K562 (cell line): Measurements from ENCODE around the gene CARD9. TPM values are rescaled to one million over a fixed set of nuclear protein-coding genes. Genes with fewer than 3 reads are reported as not detected.

ENCODE experiments used
- CREB3L1 ChIP-seq: fragments of 450-650 bp; IDR thresholded peaks from 2 replicates; pipeline ENCODE4 v1.6.1; 2014; ENCODE audit warnings: low read depth, mild to moderate bottlenecking, moderate library complexity, borderline replicate concordance
- ELF1 ChIP-seq: fragments of 200-800 bp; sonication (Bioruptor generic); IDR thresholded peaks from 2 replicates; pipeline ENCODE4 v1.6.1; 2016; ENCODE audit warnings: missing genetic modification characterization, missing compliant biosample characterization
- ESRRB ChIP-seq: fragments of 250-450 bp; sonication (Bioruptor Pico); IDR thresholded peaks from 2 replicates; pipeline ENCODE4 v1.5.0; 2020; ENCODE audit warnings: mild to moderate bottlenecking, moderate library complexity, borderline replicate concordance
- FOXA1 ChIP-seq: fragments of 450-650 bp; IDR thresholded peaks from 2 replicates; pipeline ENCODE4 v1.6.1; 2016; ENCODE audit warnings: mild to moderate bottlenecking, borderline replicate concordance
- MYNN ChIP-seq, 2 experiments: sonication (generic); formaldehyde crosslinking in 1 of 2; IDR thresholded peaks; 2 replicates each; pipeline versions ENCODE4 v1.5.0 to v1.6.1; 2016 to 2020; ENCODE audit warnings: antibody characterized with exemption in 1 of 2, missing genetic modification reagents in 1 of 2
- NCOA1 ChIP-seq: fragments of 450-650 bp; IDR thresholded peaks from 2 replicates; pipeline ENCODE4 v1.6.1; 2016; ENCODE audit warnings: low read depth
- ZFP30 ChIP-seq: fragments of 250-450 bp; sonication (Bioruptor Pico); IDR thresholded peaks from 2 replicates; pipeline ENCODE4 v1.8.0; 2022; ENCODE audit warnings: moderate library complexity, mild to moderate bottlenecking, inconsistent platforms, borderline replicate concordance
- polyA plus RNA-seq, 8 experiments: library from polyadenylated mRNA; depleted of rRNA in 4 of 8; stranded (reverse) in 5 of 8; unstranded in 3 of 8; fragments of >200 nt; fragmentation: Nextera tagmentation in 2 of 8; fragmentation: Illumina TruSeq in 1 of 8; extraction: Ambion mirVana in 2 of 8; extraction: Trizol in 1 of 8; gene quantifications; 2 replicates each; pipeline versions ENCODE4 v1.2.1 to v1.2.3, GENCODE V29; 2011 to 2014; ENCODE audit warnings: inconsistent platforms in 1 of 8, missing spikeins in 1 of 8
- total RNA-seq, 7 experiments: library from RNA; depleted of rRNA in 6 of 7; stranded (reverse); fragments of >200 nt in 6 of 7; fragmentation: Illumina TruSeq in 2 of 7; extraction: Trizol in 2 of 7; gene quantifications; 2 replicates each; pipeline versions ENCODE4 v1.2.1 to v1.2.3, GENCODE V29; 2011 to 2021; ENCODE audit warnings: low replicate concordance in 1 of 7
- TF ChIP-seq, protein P1 (sequence below): fragments of 250-450 bp; sonication (Bioruptor Pico); IDR thresholded peaks from 2 replicates; pipeline ENCODE4 v1.4.0; 2020
- TF ChIP-seq, protein P2 (sequence below): sonication (generic); formaldehyde crosslinking; IDR thresholded peaks from 2 replicates; pipeline ENCODE4 v1.9.0; 2022; ENCODE audit warnings: mild to moderate bottlenecking, missing genetic modification reagents

Gene CARD9
- total and polyA plus RNA-seq, 9 of the 15 experiments (the other 6 are each of a cell fraction or from before 2014, with no cell fraction given), result 1.7 to 53.0 (median 9.7) TPM

GRCh38 chr9:136346157-136346481, 27.4 kb downstream of the CARD9 start (continued):
- TF ChIP-seq CREB3L1 (no peak), ZFP30 (CRISPR knock-in tag) (no peak), NCOA1 (no peak), MYNN (IDR thresholded peaks at IDR 0.05) (no peak), MYNN (CRISPR knock-in tag; IDR thresholded peaks at IDR 0.05) (no peak), ELF1 (tag) (no peak), ESRRB (CRISPR knock-in tag) (no peak), FOXA1 (no peak)
- TF ChIP-seq, protein P1, sequence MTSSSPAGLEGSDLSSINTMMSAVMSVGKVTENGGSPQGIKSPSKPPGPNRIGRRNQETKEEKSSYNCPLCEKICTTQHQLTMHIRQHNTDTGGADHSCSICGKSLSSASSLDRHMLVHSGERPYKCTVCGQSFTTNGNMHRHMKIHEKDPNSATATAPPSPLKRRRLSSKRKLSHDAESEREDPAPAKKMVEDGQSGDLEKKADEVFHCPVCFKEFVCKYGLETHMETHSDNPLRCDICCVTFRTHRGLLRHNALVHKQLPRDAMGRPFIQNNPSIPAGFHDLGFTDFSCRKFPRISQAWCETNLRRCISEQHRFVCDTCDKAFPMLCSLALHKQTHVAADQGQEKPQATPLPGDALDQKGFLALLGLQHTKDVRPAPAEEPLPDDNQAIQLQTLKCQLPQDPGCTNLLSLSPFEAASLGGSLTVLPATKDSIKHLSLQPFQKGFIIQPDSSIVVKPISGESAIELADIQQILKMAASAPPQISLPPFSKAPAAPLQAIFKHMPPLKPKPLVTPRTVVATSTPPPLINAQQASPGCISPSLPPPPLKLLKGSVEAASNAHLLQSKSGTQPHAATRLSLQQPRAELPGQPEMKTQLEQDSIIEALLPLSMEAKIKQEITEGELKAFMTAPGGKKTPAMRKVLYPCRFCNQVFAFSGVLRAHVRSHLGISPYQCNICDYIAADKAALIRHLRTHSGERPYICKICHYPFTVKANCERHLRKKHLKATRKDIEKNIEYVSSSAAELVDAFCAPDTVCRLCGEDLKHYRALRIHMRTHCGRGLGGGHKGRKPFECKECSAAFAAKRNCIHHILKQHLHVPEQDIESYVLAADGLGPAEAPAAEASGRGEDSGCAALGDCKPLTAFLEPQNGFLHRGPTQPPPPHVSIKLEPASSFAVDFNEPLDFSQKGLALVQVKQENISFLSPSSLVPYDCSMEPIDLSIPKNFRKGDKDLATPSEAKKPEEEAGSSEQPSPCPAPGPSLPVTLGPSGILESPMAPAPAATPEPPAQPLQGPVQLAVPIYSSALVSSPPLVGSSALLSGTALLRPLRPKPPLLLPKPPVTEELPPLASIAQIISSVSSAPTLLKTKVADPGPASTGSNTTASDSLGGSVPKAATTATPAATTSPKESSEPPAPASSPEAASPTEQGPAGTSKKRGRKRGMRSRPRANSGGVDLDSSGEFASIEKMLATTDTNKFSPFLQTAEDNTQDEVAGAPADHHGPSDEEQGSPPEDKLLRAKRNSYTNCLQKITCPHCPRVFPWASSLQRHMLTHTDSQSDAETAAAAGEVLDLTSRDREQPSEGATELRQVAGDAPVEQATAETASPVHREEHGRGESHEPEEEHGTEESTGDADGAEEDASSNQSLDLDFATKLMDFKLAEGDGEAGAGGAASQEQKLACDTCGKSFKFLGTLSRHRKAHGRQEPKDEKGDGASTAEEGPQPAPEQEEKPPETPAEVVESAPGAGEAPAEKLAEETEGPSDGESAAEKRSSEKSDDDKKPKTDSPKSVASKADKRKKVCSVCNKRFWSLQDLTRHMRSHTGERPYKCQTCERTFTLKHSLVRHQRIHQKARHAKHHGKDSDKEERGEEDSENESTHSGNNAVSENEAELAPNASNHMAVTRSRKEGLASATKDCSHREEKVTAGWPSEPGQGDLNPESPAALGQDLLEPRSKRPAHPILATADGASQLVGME (CRISPR knock-in tag), result no peak
- TF ChIP-seq, protein P2, sequence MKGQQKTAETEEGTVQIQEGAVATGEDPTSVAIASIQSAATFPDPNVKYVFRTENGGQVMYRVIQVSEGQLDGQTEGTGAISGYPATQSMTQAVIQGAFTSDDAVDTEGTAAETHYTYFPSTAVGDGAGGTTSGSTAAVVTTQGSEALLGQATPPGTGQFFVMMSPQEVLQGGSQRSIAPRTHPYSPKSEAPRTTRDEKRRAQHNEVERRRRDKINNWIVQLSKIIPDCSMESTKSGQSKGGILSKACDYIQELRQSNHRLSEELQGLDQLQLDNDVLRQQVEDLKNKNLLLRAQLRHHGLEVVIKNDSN (CRISPR knock-in tag), result peak; percentile 46; the same call in 1 of the 2 replicates
